Measurements from ENCODE around the gene ASTN2.

- TF ChIP-seq CTCF (IDR thresholded peaks at IDR 0.05; ENCODE audit: low read length) (no peak), EZH2 (IDR thresholded peaks at IDR 0.05; ENCODE audit: borderline replicate concordance, low read length) (no peak)
Measured at GRCh38 chr9:117462861-117463260, 48.0 kb upstream of the ASTN2 start.

Measured in OCI-LY1 (cell line).